ENCODE measurements around the gene GNL2.
A peak's percentile ranks its signal among the peaks of the same experiment; 100 is the strongest.
"Not testable (repeated sequence)": the region's sequence is repeated elsewhere in the genome, so short reads cannot be mapped to it uniquely, and the experiment has no call there.

GNL2 gene

GRCh38 chr1:37605061-37605650 lies 9.4 kb upstream of the GNL2 start:
- H3K9me3 ChIP-seq (ENCODE audit: insufficient read depth, low read depth, low read length), result no peaks in the 10 kb centered on the region
- no peak overlapping the region for H3K4me3 ChIP-seq (ENCODE audit: low read length)
- H3K27me3 ChIP-seq (ENCODE audit: insufficient read depth, low read length), result peaks cover 40% of the 10 kb centered on the region
- no peaks in the 10 kb centered on the region for H3K36me3 ChIP-seq (ENCODE audit: insufficient read depth, low read depth, low read length)
- H3K27ac ChIP-seq (ENCODE audit: low read length), result no peak overlapping the region
- no peaks in the 10 kb centered on the region for H3K4me1 ChIP-seq (ENCODE audit: insufficient read depth, low read length)
- no peak overlapping the region for H3K9ac ChIP-seq (ENCODE audit: low read depth, low read length)

GRCh38 chr1:37602750-37603694 lies 7.3 kb upstream of the GNL2 start:
- no peak overlapping the region for H3K4me3 ChIP-seq (ENCODE audit: low read length)
- H3K27ac ChIP-seq (ENCODE audit: low read length), result no peak overlapping the region
- H3K4me1 ChIP-seq (ENCODE audit: insufficient read depth, low read length), result no peaks in the 10 kb centered on the region
- peaks cover 19% of the 10 kb centered on the region for H3K27me3 ChIP-seq (ENCODE audit: insufficient read depth, low read length)
- no peaks in the 10 kb centered on the region for H3K36me3 ChIP-seq (ENCODE audit: insufficient read depth, low read depth, low read length)
- no peaks in the 10 kb centered on the region for H3K9me3 ChIP-seq (ENCODE audit: insufficient read depth, low read depth, low read length)
- H3K9ac ChIP-seq (ENCODE audit: low read depth, low read length), result no peak overlapping the region

GRCh38 chr1:37601441-37601840 lies 5.7 kb upstream of the GNL2 start:
- Histone ChIP-seq H3K27me3 (ENCODE audit: insufficient read depth, low read length) (peaks cover 4% of the 10 kb centered on the region; the same call in 1 of the 2 replicates), H3K9ac (ENCODE audit: low read depth, low read length) (no peak overlapping the region), H3K36me3 (ENCODE audit: insufficient read depth, low read depth, low read length) (no peaks in the 10 kb centered on the region), H3K27ac (ENCODE audit: low read length) (no peak overlapping the region), H3K9me3 (ENCODE audit: insufficient read depth, low read depth, low read length) (no peaks in the 10 kb centered on the region), H3K4me3 (ENCODE audit: low read length) (no peak overlapping the region), H3K4me1 (ENCODE audit: insufficient read depth, low read length) (no peaks in the 10 kb centered on the region)

DNA sequence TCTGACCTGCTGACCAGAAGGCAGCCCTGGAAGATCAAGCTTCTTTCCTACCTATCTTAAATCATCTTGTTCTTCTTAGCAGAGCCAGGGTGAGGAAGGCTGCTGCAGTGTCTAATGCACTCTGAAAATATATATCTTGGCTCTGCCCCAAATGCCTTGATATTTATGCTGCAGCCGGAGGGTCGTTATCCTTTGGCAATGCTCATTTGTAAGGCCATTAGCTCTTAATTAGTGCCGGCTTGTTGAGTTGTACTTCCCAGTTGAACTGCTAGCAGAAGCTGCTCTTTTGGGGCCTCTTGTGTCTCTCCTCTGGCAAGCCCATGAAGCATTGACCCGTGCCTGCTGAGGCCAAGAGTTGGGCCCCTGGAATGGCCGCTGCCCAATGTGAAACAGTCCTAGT lies 4.2 kb upstream of the GNL2 start:
- Histone ChIP-seq H3K27me3 (ENCODE audit: insufficient read depth, low read length) (no peaks in the 10 kb centered on the region; the same call in 1 of the 2 replicates), H3K36me3 (ENCODE audit: insufficient read depth, low read depth, low read length) (no peaks in the 10 kb centered on the region), H3K9ac (ENCODE audit: low read depth, low read length) (no peak overlapping the region), H3K4me1 (ENCODE audit: insufficient read depth, low read length) (no peaks in the 10 kb centered on the region; the same call in 1 of the 2 replicates), H3K27ac (ENCODE audit: low read length) (no peak overlapping the region), H3K4me3 (ENCODE audit: low read length) (no peak overlapping the region), H3K9me3 (ENCODE audit: insufficient read depth, low read depth, low read length) (no peaks in the 10 kb centered on the region)

- Histone ChIP-seq H3K27me3 (ENCODE audit: insufficient read depth, low read length) (no peaks in the 10 kb centered on the region; the same call in 1 of the 2 replicates), H3K36me3 (ENCODE audit: insufficient read depth, low read depth, low read length) (peaks cover 29% of the 10 kb centered on the region), H3K4me1 (ENCODE audit: insufficient read depth, low read length) (peaks cover 4% of the 10 kb centered on the region; the same call in 1 of the 2 replicates), H3K9me3 (ENCODE audit: insufficient read depth, low read depth, low read length) (no peaks in the 10 kb centered on the region), H3K4me3 (ENCODE audit: low read length) (peak overlapping the region; percentile 99), H3K9ac (ENCODE audit: low read depth, low read length) (peak overlapping the region; percentile 44; the same call in 1 of the 2 replicates), H3K27ac (ENCODE audit: low read length) (no peak overlapping the region)
These were observed 488 bp upstream of the GNL2 start for GRCh38 chr1:37596182-37596667.

- Histone ChIP-seq H3K4me3 (ENCODE audit: low read length) (0 out of 2 replicates have a peak overlapping the region, but pooled peaks have one; percentile 99), H3K4me1 (ENCODE audit: insufficient read depth, low read length) (peaks cover 4% of the 10 kb centered on the region; the same call in 1 of the 2 replicates), H3K9ac (ENCODE audit: low read depth, low read length) (no peak overlapping the region), H3K27me3 (ENCODE audit: insufficient read depth, low read length) (no peaks in the 10 kb centered on the region; the same call in 1 of the 2 replicates), H3K36me3 (ENCODE audit: insufficient read depth, low read depth, low read length) (peaks cover 54% of the 10 kb centered on the region), H3K9me3 (ENCODE audit: insufficient read depth, low read depth, low read length) (no peaks in the 10 kb centered on the region), H3K27ac (ENCODE audit: low read length) (no peak overlapping the region)
These were observed 2.0 kb downstream of the GNL2 start for GRCh38 chr1:37593726-37594125.

GRCh38 chr1:37588939-37589338 lies 6.8 kb downstream of the GNL2 start:
- no peaks in the 10 kb centered on the region for H3K9me3 ChIP-seq (ENCODE audit: insufficient read depth, low read depth, low read length)
- H3K9ac ChIP-seq (ENCODE audit: low read depth, low read length), result no peak overlapping the region
- H3K27me3 ChIP-seq (ENCODE audit: insufficient read depth, low read length), result no peaks in the 10 kb centered on the region
- peaks cover 95% of the 10 kb centered on the region for H3K36me3 ChIP-seq (ENCODE audit: insufficient read depth, low read depth, low read length)
- no peaks in the 10 kb centered on the region for H3K4me1 ChIP-seq (ENCODE audit: insufficient read depth, low read length)
- no peak overlapping the region for H3K27ac ChIP-seq (ENCODE audit: low read length)
- no peak overlapping the region for H3K4me3 ChIP-seq (ENCODE audit: low read length)

GRCh38 chr1:37584544-37584943 lies 11.2 kb downstream of the GNL2 start:
- not testable (repeated sequence) for H3K27me3 ChIP-seq (ENCODE audit: insufficient read depth, low read length); H3K4me3 ChIP-seq (ENCODE audit: low read length); H3K27ac ChIP-seq (ENCODE audit: low read length); H3K9me3 ChIP-seq (ENCODE audit: insufficient read depth, low read depth, low read length); H3K9ac ChIP-seq (ENCODE audit: low read depth, low read length); H3K4me1 ChIP-seq (ENCODE audit: insufficient read depth, low read length)
- H3K36me3 ChIP-seq (ENCODE audit: insufficient read depth, low read depth, low read length), result peaks cover 96% of the 10 kb centered on the region

DNA sequence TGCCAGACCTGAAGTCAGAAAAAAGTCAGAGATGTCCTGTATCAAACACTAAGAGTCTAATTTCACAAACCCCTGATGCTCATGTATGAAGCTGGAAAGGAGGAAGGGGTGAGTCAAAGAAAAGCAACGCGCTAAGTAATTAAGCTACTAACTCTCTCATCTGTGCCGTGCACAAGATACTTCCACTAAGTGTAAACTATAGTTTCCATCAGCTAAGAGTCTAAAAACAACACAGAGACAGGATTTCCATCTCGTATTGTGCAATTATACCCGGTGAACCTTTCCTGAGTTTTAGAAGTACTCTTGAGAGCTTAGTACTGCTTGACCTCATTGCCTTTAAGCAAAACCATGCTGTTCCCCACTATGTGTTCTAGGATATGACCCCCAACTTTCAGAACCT lies 20.0 kb downstream of the GNL2 start:
- Histone ChIP-seq H3K4me1 (ENCODE audit: insufficient read depth, low read length) (no peaks in the 10 kb centered on the region), H3K36me3 (ENCODE audit: insufficient read depth, low read depth, low read length) (peaks cover 98% of the 10 kb centered on the region), H3K27me3 (ENCODE audit: insufficient read depth, low read length) (no peaks in the 10 kb centered on the region), H3K9me3 (ENCODE audit: insufficient read depth, low read depth, low read length) (no peaks in the 10 kb centered on the region), H3K4me3 (ENCODE audit: low read length) (no peak overlapping the region), H3K9ac (ENCODE audit: low read depth, low read length) (no peak overlapping the region), H3K27ac (ENCODE audit: low read length) (no peak overlapping the region)

DNA sequence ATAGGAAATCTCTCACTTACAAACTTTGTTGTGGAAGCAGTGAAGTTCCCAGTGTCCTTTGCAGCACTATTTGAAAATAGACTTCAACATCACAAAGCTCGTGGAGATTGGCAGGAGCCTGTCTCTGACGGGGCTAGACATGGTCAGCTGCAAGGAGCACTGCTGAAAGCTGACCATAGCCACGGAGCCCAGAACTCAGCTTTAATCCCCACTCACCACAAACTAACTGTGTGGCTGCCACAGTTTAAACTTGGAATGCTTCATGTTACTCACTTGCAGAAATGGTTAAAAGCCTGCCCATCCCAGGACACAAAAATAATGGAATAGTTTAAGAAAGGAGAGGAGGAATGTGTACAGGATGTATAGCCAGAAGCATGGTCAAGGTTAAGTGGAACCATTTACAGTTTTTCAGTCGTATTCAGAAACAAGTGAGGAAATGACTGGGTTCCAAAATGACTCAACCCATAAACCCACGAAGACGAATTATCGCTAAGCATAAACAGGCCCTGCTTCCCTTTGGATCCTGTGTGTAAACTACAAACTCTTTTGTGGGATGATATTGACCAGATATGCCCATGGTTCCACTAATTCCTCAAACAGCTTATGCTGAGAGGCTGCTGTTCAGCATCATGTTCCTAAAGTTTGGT lies 20.8 kb downstream of the GNL2 start:
- Histone ChIP-seq H3K9me3 (ENCODE audit: insufficient read depth, low read depth, low read length) (no peaks in the 10 kb centered on the region), H3K36me3 (ENCODE audit: insufficient read depth, low read depth, low read length) (peaks cover 97% of the 10 kb centered on the region), H3K27me3 (ENCODE audit: insufficient read depth, low read length) (no peaks in the 10 kb centered on the region), H3K27ac (ENCODE audit: low read length) (no peak overlapping the region), H3K4me1 (ENCODE audit: insufficient read depth, low read length) (no peaks in the 10 kb centered on the region), H3K4me3 (ENCODE audit: low read length) (no peak overlapping the region), H3K9ac (ENCODE audit: low read depth, low read length) (no peak overlapping the region)

DNA sequence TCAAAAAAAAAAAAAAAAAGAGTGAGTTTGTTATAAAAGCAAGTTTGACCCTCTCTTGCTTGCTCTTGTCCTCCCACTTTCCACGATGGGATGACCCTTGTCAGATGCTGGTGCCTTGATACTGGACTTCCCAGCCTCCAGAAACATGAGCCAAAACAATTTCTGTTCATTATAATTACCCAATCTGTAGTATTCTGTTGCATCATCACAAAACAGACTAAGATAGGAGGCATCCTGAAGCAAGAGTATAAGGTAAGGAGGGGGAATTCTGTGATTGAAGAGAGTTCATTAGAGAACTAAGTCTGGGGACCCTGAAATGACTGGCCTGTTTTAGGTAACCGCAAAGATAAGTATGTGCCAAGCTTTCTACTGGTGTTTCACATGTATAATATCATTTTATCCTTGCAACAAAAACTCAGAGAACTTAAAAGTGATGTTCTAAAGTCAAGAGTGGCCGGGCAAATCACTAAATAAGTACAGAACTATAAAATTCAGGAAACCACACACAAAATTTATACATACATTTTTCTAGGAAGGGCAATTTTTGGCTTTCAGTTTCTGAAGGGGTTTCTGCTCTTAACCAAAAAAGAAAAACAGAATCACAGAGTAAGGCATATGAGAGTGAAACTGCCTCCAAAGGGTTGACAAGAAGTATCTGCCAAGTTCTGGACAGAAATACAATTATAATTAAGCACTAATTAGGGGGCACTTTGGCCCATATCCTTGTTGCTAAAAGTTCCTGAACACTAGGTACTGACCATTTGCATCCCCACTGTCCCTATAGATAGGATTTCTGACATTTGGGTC lies 25.0 kb downstream of the GNL2 start:
- no peaks in the 10 kb centered on the region for H3K27me3 ChIP-seq (ENCODE audit: insufficient read depth, low read length)
- no peaks in the 10 kb centered on the region for H3K4me1 ChIP-seq (ENCODE audit: insufficient read depth, low read length)
- peaks cover 98% of the 10 kb centered on the region for H3K36me3 ChIP-seq (ENCODE audit: insufficient read depth, low read depth, low read length)
- H3K27ac ChIP-seq (ENCODE audit: low read length), result no peak overlapping the region
- H3K4me3 ChIP-seq (ENCODE audit: low read length), result no peak overlapping the region
- H3K9ac ChIP-seq (ENCODE audit: low read depth, low read length), result no peak overlapping the region
- H3K9me3 ChIP-seq (ENCODE audit: insufficient read depth, low read depth, low read length), result no peaks in the 10 kb centered on the region

All from iPS-20b (cell line).